ENCODE measurements around the gene HS3ST6.
A peak's percentile ranks its signal among the peaks of the same experiment; 100 is the strongest.
"Not testable (repeated sequence)": the region's sequence is repeated elsewhere in the genome, so short reads cannot be mapped to it uniquely, and the experiment has no call there.

HS3ST6 gene

DNA sequence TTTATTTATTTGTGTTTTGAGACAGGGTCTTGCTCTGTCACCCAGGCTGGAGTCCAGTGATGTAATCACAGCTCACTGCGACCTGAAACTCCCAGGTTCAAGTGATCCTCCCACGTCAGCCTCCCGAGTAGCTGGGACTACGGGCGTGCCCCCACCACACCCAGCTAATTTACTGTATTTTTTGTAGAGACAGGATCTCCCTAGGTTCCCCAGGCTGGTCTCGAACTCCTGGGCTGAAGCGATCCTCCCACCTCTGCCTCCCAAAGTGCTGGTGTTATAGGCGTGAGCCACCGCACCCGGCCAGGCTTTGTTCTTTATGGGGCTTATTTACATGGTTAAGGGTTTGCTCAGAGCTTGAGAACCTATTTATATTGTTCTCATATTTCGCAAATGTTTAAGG lies 40.4 kb downstream of the HS3ST6 start:
- DNase-seq (ENCODE audit: low read depth in 2 of 2), result no peak

- DNase-seq (ENCODE audit: low read depth in 2 of 2), result no peak
Observed at GRCh38 chr16:1877089-1877488, 41.1 kb downstream of the HS3ST6 start.

DNA sequence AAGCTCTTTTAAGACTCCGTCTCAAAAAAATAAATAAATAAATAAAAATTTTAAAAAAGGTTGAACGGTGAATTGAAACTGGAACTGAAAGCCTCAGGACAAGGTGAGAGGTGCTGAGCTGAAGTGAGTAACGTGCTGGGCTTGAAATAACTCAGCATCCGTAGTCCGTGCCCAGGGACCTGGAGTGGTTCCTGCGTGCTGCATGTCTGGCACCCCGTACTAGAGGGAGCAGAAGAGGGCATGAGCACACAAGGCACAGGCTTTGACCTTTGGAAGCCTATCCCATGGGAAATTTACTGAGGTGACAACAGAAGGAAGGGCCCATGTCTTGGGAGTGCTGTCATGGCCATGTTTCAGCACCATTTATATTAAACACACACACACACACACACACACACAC lies 41.7 kb downstream of the HS3ST6 start:
- DNase-seq (ENCODE audit: low read depth in 2 of 2), result no peak

GRCh38 chr16:1876066-1876465 lies 42.1 kb downstream of the HS3ST6 start:
- not testable (repeated sequence) for DNase-seq (ENCODE audit: low read depth in 2 of 2)

- no peak for DNase-seq (ENCODE audit: low read depth in 2 of 2)
Observed at GRCh38 chr16:1874854-1875253, 43.4 kb downstream of the HS3ST6 start.

DNA sequence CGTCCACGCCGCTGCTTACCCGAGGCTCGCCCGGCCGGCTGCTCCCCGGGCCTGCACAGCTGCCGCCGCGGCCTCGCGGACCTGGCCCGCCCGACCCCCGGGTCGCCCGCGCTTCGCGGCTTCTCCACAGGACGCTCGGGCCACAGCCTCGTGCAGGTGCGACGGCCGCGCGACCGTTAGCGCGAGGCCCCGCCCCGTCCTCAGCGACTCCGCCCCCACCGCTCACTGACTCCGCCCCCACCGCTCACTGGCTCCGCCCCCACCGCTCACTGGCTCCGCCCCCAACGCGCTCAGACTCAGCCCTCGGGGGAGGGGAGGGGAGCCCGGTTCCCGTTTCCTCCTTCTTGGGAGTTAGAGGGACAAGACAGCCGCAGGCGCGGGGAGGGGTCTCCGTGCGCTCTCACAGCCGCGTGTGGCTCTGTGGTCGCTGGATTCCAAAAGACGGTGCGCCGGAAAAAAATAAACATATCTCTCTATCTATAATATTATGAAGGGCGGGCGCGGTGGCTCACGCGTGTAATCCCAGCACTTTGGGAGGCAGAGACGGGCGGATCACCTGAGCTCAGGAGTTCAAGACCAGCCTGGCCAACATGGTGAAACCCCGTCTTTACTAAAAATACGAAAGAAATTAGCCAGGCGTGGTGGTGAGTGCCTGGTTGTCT lies 46.1 kb downstream of the HS3ST6 start, which contains the start of gene MEIOB:
Gene MEIOB (minus strand): TSS at position 191 of the 662 bp plus-strand sequence. CDS start 3,989 bp downstream, outside the sequence.
- peak in 1 of 2 donors; percentile 6 for DNase-seq (ENCODE audit: low read depth in 2 of 2)

DNA sequence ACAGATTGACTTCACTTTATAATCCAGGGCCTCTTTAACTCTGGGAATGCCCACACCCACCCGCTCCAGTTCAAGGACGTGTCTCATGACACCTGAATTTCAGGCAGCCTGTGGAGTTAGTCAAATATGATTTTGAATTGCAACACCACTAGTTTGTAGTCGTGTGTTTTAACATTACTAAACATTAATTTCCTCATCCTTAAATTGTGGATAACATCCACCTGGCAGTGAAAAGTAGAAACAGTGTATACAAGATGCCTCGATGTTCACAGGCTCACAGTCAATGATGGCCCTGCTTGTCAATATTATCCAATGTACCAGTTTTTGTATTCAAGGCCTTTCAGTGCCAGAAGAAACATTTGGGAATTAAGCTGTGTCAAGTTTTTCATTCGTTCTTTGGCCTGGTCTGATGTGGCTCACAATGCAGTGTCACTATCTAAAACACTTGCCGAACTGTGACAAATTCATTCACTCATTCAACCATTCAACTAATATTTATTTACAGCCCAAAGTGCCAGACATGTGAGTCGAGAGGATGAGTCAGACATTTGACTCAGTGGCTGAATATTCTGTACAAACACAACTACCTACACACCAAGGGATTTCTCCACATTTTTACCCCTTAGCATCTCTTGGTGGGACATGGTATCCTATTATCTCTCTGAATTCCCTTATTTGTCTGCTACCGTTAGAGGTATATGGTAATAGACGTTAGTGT lies 47.7 kb downstream of the HS3ST6 start:
- DNase-seq (ENCODE audit: low read depth in 2 of 2), result no peak

GRCh38 chr16:1865902-1866690 lies 52.1 kb downstream of the HS3ST6 start:
- no peak for DNase-seq (ENCODE audit: low read depth in 2 of 2)

DNA sequence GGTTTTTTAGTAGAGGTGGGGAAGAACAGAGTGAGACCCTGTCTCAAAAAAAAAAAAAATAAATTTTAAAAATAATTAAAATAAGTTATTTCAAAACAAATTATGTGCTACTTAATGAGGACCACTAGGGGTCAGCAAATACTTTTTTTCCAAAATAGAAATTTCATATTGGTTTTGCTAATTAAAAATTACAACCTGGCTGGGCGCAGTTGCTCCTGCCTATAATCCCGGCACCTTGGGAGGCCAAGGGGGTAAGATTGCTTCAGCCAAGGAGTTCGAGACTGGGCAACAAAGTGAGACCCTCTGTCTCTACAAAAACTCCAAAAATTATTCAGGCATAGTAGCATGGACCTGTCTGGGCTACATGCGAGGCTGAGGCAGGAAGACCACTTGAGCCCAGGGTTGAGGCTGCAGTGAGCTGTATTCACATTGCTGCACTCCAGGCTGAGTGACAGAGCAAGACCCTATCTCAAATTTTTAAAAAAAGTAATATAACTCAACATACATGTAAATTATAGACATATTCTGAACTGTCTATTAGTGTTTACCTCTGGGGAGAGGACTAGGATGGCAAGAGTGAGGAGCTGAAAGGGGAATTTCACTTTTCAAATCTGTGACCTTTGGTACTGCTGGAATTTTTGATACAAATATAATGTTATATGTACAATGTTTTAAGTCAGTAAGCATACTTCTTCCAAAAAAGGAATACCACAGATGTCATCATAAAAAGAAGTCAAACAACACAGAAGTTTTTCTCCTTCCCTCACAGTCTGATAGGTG lies 54.3 kb downstream of the HS3ST6 start:
- no peak for DNase-seq (ENCODE audit: low read depth in 2 of 2)

DNA sequence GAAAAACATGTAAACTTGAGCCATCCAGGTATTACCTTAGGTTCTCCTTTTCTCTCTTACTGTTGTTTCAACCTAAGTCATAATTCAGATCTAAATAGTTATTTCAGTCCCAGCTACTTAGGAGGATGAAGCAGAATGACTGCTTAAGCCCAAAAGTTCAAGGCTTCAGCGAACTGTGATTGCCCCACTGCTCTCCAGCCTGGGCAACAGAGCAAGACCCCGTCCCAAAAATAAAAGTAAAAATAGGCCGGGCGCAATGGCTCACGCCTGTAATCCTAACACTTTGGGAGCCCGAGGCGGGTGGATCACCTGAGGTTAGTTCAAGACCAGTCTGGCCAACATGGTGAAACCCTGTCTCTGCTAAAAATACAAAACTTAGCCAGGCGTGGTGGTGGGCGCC lies 55.8 kb downstream of the HS3ST6 start:
- DNase-seq (ENCODE audit: low read depth in 2 of 2), result no peak

DNA sequence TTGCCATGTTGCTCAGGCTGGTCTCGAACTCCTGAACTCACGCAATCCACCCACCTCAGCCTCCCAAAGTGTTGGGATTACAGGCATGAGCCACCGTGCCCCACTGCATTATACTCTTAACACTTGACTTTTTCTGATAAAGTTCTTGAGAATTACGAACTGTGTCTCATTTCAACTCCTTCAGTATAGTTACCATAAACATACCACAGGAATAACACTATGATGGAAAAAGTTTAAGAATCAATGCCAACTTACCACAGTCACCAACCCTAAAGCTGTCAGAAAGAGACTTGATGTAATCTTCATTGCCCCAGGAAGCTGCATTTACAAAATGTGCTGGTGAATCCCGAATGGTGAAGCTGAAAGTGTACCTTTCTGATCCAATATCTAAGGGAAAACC lies 56.5 kb downstream of the HS3ST6 start:
- no peak for DNase-seq (ENCODE audit: low read depth in 2 of 2)

All from activated CD8-positive, alpha-beta memory T cell treated with anti-CD3 and anti-CD28 coated beads for 4 hours (primary cell).